NAMALWA (cell line): Measurements from ENCODE around the gene DSP.
A peak's percentile ranks its signal among the peaks of the same experiment; 100 is the strongest.

Experiments
- DNase-seq: peaks from one replicate; pipeline ENCODE4 v3.0.0-alpha.2; 2015; ENCODE audit warnings: low spot score

The DSP gene

GRCh38 chr6:7562769-7563168 is 21.3 kb downstream of the DSP start:
- DNase-seq, result no peak

- no peak for DNase-seq
These were observed 24.6 kb downstream of the DSP start for GRCh38 chr6:7566107-7566506.

GRCh38 chr6:7566617-7567173 is 25.2 kb downstream of the DSP start:
- DNase-seq, result no peak

GRCh38 chr6:7568021-7568420 is 26.6 kb downstream of the DSP start:
- no peak for DNase-seq

DNA sequence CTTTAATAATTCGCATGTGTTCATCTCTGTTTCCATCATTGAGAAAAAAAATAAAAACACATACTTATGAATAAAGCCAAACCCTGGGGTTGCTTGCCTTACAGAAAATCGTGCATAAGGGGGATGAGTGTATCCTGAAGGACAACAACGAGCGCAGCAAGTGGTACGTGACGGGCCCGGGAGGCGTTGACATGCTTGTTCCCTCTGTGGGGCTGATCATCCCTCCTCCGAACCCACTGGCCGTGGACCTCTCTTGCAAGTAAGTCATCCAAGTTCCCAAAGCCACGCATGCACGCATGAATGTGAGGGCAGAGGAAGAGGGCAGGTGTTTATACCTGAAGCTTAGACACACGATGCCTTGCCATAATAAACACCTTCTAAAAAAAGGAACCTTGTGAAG is 27.6 kb downstream of the DSP start:
- DNase-seq, result no peak

- no peak for DNase-seq
These were observed 30.9 kb downstream of the DSP start for GRCh38 chr6:7572213-7572943.

- DNase-seq, result no peak
These were observed 33.0 kb downstream of the DSP start for GRCh38 chr6:7574500-7574899.

DNA sequence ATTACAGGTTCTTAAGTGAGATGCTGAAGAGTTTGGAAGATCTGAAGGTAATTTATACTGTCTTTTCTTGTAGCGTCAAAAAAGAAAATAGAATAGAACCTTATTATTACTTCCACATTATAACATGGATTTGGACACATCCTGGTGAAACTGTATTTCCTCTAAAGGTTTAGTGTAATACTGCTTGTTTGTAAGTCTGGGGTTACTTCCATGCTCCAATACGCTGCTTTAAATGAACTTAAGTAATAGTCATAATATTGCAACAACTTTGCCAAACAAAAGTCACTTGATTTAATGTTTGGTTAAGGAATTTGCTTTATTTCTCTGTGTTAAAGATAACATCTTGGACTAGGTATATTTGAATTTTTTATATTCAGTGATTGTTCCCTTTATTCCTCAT is 37.0 kb downstream of the DSP start:
- no peak for DNase-seq

DNA sequence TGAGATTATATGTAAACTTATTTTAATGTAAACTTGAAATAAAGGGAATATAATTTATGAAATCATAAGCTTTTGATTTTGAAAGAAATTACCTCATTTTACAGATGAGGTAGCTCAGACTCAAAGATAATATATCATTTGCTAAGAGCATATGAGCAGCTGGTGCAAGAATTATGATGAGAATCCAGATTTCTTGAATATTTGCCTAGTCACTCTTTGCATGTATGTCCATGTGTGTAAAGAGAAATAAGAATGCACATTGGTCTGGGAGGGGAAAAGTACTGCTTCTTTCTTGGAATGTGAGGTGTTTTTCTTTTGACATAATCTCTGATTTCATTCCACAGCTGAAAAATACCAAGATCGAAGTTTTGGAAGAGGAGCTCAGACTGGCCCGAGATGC is 37.5 kb downstream of the DSP start:
- DNase-seq, result no peak

DNA sequence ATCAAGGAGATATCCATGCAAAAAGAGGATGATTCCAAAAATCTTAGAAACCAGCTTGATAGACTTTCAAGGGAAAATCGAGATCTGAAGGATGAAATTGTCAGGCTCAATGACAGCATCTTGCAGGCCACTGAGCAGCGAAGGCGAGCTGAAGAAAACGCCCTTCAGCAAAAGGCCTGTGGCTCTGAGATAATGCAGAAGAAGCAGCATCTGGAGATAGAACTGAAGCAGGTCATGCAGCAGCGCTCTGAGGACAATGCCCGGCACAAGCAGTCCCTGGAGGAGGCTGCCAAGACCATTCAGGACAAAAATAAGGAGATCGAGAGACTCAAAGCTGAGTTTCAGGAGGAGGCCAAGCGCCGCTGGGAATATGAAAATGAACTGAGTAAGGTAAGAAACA is 38.4 kb downstream of the DSP start:
- no peak for DNase-seq

- DNase-seq, result no peak
These were observed 39.1 kb downstream of the DSP start for GRCh38 chr6:7580537-7580926.

- no peak for DNase-seq
These were observed 39.6 kb downstream of the DSP start for GRCh38 chr6:7580927-7581618.

DNA sequence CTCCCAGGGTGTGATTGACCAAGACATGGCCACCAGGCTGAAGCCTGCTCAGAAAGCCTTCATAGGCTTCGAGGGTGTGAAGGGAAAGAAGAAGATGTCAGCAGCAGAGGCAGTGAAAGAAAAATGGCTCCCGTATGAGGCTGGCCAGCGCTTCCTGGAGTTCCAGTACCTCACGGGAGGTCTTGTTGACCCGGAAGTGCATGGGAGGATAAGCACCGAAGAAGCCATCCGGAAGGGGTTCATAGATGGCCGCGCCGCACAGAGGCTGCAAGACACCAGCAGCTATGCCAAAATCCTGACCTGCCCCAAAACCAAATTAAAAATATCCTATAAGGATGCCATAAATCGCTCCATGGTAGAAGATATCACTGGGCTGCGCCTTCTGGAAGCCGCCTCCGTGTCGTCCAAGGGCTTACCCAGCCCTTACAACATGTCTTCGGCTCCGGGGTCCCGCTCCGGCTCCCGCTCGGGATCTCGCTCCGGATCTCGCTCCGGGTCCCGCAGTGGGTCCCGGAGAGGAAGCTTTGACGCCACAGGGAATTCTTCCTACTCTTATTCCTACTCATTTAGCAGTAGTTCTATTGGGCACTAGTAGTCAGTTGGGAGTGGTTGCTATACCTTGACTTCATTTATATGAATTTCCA is 43.9 kb downstream of the DSP start:
- no peak for DNase-seq

- DNase-seq, result no peak
These were observed 46.2 kb downstream of the DSP start for GRCh38 chr6:7587631-7588100.

DNA sequence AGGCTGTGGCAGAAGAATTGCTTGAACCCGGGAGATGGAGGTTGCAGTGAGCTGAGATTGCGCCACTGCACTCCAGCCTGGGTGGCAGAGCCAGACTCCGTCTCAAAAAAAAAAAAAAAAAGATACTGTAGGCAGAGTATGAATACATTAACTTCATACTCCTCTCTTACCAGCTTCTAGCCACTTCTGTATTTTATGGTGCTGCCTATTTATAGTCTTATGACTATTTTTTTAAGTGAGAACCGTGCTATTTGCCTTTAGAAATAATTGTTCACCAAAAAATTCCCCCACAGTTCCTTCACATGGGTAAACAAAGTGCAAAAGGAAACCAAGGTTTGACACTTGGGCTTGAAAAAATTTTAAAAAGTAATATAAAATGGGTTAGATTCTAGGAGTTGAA is 47.0 kb downstream of the DSP start:
- no peak for DNase-seq

GRCh38 chr6:7589221-7589620 is 47.8 kb downstream of the DSP start:
- DNase-seq, result no peak

DNA sequence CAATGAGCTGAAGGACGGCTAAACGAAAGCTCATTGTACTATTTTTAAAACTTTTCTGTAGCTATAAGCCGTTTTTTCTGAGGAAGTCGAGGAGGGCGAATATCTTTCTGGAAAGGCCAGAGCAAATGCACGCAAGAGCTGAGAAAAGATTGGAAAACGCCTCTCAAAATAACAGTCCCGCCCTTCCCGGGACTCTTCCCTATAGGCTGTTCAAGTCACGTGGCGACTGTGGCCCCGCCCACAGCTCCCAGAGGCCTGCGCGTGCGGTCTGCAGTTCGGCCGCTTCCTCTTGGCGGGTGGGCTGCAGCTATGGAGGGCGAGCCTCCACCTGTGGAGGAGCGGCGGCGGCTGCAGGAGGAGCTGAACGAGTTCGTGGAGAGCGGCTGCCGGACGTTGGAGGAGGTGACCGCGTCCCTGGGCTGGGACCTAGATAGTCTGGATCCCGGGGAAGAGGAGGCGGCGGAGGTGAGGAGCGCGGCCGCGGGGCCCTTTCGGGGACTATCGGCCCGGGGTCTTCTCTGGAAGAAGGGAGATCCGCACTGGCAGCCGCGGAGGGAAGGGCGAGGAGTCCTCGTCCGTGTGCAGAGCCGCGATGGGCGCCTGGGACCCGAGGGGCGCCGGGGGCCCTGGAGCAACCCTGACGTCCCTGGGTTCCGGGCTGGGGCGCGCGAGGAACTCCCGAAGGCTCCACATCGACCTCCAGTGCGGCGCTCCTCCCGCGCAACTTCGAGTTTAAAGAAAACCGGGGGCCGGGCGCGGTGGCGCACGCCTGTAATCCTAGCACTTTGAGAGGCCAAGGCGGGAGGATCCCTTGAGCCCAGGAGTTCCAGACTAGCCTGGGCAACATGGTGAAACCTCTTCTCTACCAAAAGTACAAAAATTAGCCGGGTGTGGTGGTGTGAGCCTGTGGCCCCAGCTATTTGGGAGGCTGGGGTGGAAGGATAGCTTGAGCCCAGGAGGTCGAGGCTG is 48.8 kb downstream of the DSP start, which contains the start of gene SNRNP48:
Gene SNRNP48 (plus strand): TSS at position 250 of the 969 bp plus-strand sequence. CDS start 60 bp downstream, at position 310.
- DNase-seq, result peak; percentile 95

- no peak for DNase-seq
These were observed 49.4 kb downstream of the DSP start for GRCh38 chr6:7590918-7591302.

DNA sequence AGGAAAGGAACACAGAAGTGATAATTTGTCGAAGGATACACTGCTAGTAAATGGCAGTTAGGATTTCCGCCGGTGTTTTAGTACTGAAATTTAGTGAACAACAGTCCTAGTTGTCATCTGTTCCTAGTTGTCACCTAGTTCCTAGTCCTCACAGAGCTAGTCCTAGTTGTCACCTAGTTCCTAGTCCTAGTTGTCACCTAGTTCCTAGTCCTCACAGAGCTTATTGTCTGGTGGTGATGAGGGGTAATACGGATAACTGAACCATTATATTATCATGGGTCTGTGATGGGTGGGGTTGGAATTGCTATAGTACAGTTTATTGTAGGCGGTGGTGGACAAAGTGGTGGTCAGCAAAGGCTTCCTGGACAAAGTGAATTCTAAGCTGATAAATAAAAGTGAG is 50.3 kb downstream of the DSP start:
- peak; percentile 22 for DNase-seq

- no peak for DNase-seq
These were observed 51.8 kb downstream of the DSP start for GRCh38 chr6:7593229-7593628.

DNA sequence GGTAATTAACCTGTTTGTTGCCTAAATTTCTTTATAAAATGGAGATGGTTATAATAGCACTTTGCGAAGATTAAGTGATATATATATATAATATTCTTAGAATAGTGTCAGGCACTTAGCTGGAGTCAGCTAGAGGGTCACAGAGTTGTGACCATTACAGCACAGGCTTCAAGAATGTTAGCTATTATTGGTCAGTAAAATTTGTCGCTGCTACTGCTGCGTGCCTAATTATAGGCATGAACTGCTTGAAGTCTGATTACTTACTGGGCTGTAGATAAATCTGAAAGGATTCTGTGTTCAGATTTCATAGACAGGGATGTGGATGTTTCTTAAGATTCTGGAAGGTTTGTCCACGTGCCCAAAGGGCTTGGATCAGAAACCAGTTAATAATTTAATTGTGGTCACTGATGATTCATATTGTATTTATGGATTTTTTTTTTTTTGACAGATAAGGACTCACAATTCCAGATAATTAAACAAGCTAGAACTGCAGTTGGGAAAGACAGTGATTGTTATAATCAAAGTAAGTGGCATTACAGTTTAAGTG is 53.2 kb downstream of the DSP start:
- no peak for DNase-seq
